ENCODE data around the gene ROCK1. TPM values are rescaled to one million over a fixed set of nuclear protein-coding genes. Genes with fewer than 3 reads are reported as not detected.
"Not testable (repeated sequence)": the region's sequence is repeated elsewhere in the genome, so short reads cannot be mapped to it uniquely, and the experiment has no call there.

Gene ROCK1
- 10 to 100 TPM; 50.3 to 77.4 (median 65.6) TPM for polyA plus RNA-seq (ENCODE audit: insufficient read length in 4 of 4)

DNA sequence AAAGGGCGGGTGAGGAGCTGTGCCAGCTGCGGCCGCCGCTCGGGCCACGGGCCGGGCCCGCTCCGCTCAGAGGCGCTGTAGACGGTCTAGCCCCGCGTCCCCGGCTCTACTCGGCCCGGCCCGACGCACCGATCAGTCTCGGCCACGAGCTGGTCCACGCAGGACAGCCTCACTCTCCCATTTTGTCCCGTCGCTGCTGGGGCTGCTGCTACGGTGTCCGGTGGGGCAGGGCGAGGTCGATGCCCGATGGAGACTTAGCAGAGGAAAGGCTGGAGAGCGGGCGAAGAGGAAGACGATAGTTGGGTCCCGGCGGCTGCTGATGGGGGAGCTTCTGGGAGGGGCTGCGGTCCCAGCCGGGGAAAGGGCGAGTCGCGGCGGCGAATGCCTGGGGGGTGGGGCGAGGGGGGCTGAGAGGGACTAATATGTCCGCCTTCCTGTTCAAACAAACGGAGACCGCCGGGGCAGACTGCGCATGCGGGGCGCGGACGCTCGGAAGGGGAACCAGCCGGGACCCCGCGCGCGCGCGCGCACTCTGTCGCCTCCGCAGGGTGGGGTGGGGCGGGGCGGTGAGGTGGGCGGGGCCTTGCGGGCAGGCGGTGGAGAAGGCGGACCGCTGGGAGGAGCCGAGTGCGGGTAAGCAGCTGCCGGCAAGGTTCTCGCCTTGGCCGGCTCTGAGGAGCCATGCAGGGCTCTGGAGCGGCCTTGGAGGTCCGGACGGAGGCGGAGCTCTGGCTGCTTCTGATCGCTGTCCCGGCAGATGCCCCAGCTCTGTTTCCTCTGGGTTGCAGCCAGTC lies at the start of gene ROCK1:
ROCK1 (minus strand) TSS at position 468 of the 794 bp plus-strand sequence. CDS start 903 bp downstream, outside the sequence.
- peak; percentile 80 to 92 (median 90) for DNase-seq (ENCODE audit: low read depth in 4 of 4, low spot score in 2 of 4)

DNA sequence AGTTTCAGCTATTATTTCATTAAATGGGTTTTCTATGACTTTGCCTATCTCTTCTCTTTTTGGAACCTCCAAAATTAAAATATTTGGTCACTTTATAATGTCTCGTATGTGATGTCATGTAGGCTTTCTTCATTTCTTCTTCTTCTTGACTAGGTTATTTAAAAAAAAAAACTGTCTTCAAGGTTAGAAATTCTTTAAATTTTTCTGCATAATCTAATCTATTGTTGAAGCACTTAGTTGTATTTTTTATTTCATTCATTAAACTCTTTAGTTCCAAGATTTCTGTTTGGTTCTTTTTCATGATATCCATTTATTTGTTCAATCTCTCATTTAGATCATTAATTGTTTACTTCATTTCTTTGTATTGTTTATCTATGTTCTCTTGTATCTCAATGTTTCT lies 43.8 kb upstream of the ROCK1 start:
- no peak for DNase-seq (ENCODE audit: low read depth in 4 of 4, low spot score in 2 of 4)

DNA sequence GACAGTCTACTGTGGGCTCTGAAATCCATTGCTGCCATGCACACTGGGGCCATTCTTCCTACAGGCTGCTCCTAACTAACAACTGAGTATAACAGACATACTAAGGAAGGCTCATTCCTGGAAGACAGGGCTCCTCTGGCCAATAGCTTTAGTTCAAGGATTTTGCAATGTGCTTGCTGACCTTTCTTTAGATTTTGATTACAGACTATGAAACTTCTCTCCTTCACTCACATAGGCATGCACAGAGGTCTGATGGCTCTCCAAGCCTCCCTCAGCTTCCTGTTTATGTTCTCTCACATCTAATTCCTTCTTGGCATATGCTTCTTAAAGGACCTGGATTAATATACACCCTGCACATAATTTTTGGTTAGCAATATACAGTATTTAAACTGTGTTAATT lies 34.4 kb upstream of the ROCK1 start:
- DNase-seq (ENCODE audit: low read depth in 4 of 4, low spot score in 2 of 4): no peak

DNA sequence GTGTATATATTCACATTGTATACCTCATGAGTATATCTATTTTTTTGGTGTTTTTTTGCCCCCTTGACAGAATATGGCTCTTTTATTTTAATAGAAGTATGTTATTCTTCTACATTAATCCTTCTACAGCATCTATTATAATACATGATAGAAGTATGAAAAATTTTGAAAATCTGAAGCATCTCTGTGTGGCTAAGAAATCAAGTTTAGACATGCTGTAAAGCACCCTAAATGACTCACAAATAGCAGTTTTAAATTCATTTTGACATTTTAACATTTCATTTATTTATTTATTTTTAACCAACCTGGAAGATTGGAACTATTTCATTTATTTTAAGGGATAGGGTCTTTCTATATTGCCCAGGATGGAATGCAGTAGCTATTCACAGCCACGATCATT lies 33.8 kb upstream of the ROCK1 start:
- no peak for DNase-seq (ENCODE audit: low read depth in 4 of 4, low spot score in 2 of 4)

DNA sequence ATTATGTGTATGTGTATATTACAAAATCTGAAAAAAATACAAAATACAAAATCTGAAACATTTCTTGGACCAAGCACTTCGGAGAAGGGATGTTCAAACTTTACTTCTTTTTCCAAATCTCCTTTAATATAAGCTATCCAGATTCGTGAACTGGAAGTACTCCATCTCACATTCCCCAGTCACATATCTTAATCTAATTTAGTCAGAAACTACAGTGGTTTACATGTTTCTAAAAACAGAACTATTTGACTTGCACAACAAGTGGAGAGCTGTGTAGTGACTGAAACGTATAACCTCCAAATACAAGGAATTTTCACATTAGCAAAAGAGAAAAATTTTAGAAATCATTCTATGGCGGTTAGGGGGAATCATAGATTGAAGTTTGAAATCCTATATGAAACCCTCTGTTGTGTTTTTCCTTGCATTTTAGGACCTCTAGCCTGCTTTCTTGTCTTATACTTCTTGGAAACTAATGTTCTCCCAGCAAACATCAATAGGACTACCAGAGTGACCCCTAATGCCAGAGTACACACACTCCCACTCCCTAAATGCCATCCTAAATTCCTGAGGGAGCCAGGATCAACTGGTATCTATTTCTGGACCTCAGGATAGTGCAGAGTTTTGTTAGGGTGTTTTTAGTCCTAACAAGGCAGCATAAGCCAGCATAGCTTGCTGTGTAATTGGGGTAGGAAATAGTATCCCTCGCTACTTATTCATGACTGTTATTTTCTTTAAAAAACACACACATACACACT lies 30.2 kb upstream of the ROCK1 start:
- DNase-seq (ENCODE audit: low read depth in 4 of 4, low spot score in 2 of 4): no peak

DNA sequence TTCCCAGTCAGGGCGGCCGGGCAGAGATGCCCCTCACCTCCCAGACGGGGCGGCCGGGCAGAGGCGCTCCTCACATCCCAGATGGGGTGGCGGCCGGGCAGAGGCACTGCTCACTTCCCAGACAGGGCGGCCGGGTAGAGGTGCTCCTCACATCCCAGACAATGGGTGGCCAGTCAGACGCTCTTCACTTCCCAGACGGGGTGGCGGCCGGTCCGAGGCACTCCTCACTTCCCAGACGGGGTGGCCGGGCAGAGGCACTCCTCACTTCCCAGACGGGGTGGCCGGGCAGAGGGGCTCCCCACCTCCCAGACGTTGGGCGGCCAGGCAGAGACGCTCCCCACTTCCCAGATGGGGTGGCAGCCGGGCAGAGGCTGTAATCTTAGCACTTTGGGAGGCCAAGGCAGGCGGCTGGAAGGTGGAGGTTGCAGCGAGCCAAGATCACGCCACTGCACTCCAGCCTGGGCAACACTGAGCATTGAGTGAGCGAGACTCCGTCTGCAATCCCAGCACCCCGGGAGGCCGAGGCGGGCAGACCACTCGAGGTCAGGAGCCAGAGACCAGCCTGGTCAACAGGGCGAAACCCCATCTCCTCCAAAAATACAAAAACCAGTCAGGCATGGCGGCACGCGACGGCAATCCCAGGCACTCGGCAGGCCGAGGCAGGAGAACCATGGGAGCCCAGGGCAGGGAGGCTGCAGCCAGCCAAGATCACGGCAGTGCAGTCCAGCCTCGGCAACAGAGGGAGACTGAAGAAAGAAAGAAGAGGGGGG lies 26.3 kb upstream of the ROCK1 start:
- DNase-seq (ENCODE audit: low read depth in 4 of 4, low spot score in 2 of 4): not testable (repeated sequence)

DNA sequence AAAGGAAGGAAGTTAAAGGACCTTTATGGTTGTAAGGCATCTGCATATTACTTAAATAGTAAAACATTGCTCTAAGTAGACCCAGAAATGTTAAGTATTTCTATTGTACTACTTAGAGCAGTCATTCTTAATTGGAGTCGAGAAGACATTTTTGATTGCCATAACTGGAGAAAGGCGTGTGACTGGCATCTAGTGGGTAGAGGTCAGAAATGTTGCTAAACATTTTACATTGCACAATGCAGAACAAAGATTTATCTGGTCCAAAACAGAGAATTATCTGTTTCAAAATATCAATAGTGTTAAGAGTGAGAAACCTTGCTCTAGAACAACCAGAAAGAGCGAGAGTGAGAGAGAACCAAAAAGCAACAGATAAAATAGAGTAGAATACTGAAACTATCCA lies 23.3 kb upstream of the ROCK1 start:
- no peak for DNase-seq (ENCODE audit: low read depth in 4 of 4, low spot score in 2 of 4)

DNA sequence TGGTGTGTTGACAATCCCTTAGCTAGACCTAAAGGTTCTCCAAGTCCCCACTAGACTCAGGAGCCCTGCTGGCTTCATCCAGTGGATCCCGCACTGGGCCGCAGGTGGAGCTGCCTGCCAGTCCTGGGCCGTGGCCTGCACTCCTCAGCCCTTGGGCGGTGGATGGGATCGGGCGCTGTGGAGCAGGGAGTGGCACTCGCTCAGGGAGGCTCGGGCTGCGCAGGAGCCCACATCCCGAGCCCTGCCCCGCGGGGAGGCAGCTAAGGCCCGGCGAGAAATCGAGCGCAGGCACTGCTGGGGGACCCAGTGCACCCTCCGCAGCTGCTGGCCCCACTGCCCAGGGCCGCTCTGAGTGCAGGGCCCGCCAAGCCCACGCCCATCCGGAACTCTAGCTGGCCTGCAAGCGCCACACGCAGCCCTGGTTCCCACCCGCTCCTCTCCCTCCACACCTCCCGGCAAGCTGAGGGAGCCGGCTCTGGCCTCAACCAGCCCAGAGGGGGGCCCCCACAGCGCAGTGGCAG lies 20.8 kb upstream of the ROCK1 start:
- no peak for DNase-seq (ENCODE audit: low read depth in 4 of 4, low spot score in 2 of 4)

DNA sequence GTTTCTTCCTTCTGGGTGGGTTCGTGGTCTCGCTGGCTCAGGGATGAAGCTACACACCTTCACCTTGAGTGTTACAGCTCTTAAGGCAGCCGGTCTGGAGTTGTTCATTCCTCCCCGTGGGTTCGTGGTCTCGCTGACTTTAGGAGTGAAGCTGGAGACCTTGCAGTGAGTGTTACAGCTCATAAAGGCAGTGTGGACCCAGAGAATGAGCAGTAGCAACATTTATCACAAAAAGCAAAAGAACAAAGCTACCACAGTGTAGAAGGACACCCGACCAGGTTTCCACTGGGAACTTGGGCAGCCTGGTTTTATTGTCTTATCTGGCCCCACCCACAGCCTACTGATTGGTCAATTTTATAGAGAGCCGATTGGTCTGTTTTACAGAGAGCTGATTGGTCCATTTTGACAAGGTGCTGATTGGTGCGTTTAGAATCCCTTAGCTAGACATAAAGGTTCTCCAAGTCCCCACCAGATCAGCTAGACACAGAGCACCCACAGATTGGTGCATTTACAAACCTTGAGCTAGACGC lies 20.1 kb upstream of the ROCK1 start:
- DNase-seq (ENCODE audit: low read depth in 4 of 4, low spot score in 2 of 4): no peak

DNA sequence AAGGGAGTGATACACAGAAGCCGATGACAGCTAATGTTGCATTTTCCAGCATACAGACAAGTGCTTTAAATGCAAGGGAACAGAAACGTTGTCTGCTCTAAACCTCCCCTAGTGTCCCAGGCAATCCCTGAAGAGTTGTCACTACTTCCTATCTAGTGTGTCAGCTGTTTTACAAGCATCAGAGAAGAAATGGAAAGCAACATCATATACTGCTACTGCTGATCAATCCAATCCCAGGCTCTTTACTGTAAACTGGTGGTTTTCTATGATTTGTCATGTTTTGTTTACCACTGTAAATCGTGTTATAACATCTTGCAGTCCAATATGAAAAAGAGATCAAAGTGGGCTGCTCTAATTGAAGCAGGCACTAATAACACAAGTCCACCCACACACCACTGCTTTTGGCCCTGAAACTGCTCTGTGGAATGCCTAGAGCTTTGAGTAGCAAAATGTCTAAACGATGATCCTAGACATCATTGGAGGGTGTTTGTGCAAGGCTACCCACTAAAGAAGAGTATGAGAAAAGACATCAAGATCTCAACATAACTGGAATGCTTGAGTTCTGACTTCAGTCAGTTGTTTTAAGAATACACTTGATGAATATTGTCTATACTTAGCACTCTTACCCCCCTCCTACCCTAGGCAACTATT lies 18.1 kb upstream of the ROCK1 start:
- DNase-seq (ENCODE audit: low read depth in 4 of 4, low spot score in 2 of 4): no peak

DNA sequence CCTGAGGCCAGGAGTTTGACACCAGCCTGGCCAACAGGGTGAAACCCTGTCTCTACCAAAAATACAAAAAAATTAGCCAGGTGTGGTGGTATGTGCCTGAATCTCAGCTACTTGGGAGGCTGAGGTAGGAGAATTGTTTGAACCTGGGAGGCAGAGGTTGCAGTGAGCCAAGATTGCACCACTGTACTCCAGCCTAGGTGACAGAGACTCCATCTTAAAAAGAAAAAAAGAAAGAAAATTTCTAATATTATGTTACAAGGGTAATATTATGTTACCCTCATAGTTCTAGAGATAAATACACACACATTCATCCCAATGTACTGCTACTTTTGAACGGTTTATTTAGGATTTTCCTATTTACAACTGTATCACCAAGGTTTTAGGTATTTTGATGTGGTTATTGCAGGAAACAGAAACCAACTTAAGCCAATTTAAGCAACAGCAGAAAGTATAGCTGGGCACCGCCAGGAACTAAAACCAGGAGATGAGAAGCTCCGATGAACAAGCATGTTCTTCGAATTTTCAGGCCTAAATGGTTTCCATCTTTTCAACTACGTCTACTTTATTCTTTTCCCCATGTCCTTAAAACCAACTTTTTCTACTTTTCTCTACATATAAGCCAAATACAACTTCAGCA lies 11.8 kb upstream of the ROCK1 start:
- no peak for DNase-seq (ENCODE audit: low read depth in 4 of 4, low spot score in 2 of 4)

DNA sequence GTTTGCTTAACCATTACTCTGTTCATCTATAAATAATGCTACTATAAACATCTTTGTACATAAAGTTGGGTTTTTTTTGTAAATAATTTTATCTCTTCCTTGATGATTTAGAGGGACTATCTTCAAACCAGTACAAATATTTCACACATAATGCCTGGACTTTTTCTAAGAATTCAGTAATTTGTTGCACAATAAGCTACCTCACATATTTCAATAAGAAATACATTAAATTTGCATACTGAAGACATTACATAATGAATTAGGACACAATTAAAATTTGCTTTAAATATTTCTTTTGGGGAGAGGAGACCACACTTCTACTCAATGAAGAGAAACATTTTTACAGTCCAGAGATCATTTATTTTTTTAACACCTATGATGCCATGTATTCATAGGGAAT lies 7.2 kb upstream of the ROCK1 start:
- DNase-seq (ENCODE audit: low read depth in 4 of 4, low spot score in 2 of 4): no peak

DNA sequence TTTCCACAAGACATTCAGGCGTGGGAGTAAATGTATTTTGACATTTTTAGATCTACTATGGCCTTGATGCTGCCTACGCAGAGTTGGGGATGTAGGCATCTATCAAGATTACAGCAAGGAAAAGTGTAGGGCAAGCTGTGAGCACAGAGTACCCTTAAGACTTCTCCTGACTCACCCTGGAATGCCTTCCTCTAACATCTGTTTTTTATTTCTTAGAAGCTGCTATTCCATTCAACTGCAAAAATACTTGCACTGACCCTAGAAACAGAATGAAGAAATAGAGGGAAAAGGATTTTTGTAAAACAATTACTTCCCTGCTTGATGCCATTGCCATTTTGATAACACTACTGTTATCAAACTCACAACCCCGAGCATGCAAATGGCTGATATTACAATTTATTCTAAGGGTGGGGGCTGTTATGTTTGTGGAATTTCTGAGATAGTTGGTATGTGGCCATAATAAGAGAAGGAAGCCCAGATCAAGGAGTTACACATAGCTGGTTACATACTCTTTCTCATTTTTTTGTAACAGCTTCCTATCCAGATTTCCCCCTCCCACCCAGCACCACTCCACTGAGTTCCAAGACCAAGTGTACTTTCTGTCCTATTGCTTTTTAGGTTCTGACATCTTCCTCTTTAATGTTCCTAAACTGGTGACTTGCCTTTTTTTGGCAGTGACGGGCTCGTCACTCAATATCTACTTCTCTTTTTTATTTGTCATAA lies 6.0 kb upstream of the ROCK1 start:
- no peak for DNase-seq (ENCODE audit: low read depth in 4 of 4, low spot score in 2 of 4)

DNA sequence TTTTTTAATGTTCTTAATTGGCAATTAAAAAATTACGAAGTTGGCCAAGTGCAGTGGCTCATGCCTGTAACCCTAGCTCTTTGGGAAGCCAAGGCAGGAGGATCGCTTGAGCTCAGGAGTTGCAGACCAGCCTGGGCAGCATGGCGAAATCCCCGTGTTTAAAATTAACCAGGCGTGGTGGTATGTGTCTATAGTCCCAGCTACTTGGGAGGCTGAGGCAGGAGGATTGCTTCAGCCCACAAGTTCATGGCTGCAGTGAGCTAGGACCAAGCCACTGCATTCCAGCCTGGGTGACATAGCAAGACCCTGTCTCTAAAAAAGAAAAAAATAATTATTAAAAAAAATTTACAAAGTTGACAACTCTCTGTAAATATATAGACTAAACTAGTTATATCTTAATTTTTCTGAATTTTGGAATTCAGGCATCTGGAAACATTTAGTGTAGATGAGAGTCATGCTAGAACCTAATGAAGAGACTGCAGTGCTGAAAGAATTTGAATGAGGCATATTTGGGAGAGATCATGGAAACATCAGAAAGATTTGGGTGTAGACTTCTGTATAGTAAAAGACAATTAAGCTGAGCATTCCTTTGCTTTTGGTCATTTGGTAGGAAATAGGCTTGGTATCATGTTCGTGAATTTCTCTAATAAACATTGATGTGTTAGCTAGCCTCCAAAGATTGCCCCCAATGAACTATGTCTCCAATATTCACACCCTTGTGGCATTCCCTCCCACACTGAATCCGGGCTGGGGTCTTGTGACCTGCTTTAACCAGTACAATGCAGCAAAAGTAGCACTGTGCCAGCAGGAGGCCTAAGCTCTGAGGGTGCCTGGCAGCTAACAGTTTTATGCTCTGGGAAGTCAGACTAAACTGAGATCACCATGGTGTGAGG lies 4.2 kb upstream of the ROCK1 start:
- DNase-seq (ENCODE audit: low read depth in 4 of 4, low spot score in 2 of 4): no peak

DNA sequence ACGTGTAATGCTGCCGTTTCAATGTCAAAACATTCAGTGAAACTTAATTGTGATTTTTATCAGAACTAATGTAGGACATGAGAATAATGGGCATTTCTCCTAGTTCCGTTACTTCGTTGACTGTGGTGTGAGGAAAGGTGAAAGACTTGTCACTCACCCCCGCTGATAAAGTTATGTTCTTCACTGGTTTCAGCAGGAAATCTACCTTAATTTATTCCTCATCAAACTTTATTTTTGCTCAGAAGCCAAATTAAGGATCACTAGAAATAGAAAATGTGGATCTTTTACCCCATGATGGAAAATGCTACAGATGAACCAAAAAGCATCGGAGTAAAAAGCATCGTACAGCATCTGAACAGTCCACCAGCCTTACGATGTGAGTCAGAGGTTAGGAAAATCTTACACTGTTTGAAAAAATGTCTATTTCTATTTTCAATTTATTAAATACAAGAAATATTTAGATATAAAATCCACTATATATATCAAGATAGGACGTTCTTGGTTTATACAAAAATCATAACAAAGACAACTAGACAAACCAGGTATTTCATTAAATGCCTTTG lies 1.0 kb upstream of the ROCK1 start:
- DNase-seq (ENCODE audit: low read depth in 4 of 4, low spot score in 2 of 4): no peak

DNA sequence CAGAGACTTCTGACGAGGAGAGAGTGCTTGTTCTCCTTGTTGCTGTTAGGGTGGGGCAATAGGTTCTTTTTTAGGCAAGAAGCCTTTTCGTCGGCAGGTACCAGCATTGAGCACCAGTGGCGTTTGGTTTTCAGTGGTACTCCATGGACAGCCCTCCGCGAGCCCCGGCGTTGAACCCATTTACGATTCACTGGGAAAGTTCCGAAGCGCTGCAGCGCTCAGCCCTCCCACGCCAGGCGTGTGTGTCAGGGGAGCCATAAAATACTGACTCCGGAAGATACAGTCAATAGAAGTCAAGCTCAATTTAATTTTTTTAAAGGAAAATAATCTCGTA lies 494 bp upstream of the ROCK1 start:
- no peak for DNase-seq (ENCODE audit: low read depth in 4 of 4, low spot score in 2 of 4)

DNA sequence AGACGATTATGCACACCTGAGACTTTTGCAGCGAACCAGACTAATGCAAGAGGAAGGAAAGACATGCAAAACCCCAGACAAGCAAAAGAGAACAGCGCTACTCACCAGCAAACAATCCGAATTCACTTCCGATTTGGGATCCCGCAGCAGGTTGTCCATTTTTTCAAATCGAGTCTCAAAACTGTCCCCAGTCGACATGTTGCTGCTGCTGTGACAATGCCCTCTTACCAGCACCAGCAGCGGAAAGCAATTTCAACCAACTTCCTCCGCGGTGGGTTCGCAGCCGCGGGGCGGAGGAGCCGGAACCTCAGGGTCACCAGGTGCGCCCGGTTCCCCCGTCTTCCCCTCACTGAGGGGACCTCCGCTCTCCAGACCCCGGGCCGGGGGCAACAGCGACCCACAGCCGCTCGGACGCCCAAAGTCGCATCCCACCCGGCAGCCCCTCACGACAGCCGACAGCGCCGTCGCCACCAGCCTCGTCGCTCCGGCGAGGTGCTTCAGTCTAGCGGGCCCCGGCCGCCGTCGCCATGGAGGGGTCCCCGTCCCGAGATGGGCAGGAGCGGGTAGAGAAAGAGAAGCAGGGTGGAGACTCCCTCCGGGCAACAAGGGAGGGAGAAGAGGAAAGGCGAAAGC lies 784 bp downstream of the ROCK1 start:
- DNase-seq (ENCODE audit: low read depth in 4 of 4, low spot score in 2 of 4): peak in 2 of 4 donors; percentile 37 to 58
